Right lobe of liver (tissue), 6 donors: Measurements from ENCODE around the gene CSF1. TPM values are rescaled to one million over a fixed set of nuclear protein-coding genes. Genes with fewer than 3 reads are reported as not detected.

Experiments
- ATAC-seq, 4 donors: fragments of 200-7000 bp; cut with Tn5 transposase; one replicate each; pipeline ENCODE4 v1.9.1; 2020; ENCODE audit warnings: mild to moderate bottlenecking in 4 of 4, moderate library complexity in 4 of 4
- DNase-seq, 3 donors: peaks; one replicate each; pipeline ENCODE4 v3.0.0-alpha.2; 2020
- H3K27ac ChIP-seq, 3 donors: fragments of 200-600 bp; one replicate each; pipeline ENCODE4 v1.8.0; 2022
- H3K27me3 ChIP-seq, 2 donors: fragments of 200-600 bp; one replicate each; pipeline ENCODE4 v1.8.0; 2022
- H3K36me3 ChIP-seq, 4 donors: fragments of 200-600 bp; sonication (generic) in 1 of 4; one replicate each; pipeline versions ENCODE4 v1.5.1 to v1.8.0; 2017 to 2022; ENCODE audit warnings: control low read depth in 1 of 4
- H3K4me1 ChIP-seq, 4 donors: fragments of 200-600 bp; sonication (generic) in 1 of 4; one replicate each; pipeline versions ENCODE4 v1.5.1 to v1.8.0; 2017 to 2022; ENCODE audit warnings: control low read depth in 1 of 4
- H3K4me3 ChIP-seq, 3 donors: fragments of 200-600 bp; one replicate each; pipeline ENCODE4 v1.8.0; 2022
- H3K9me3 ChIP-seq, 4 donors: fragments of 200-600 bp; sonication (generic) in 1 of 4; one replicate each; pipeline versions ENCODE4 v1.5.1 to v1.8.0; 2017 to 2022; ENCODE audit warnings: control low read depth in 1 of 4
- POLR2A ChIP-seq: fragments of 450-650 bp; IDR thresholded peaks from one replicate; pipeline ENCODE4 v1.6.1; 2017; ENCODE audit warnings: antibody characterized with exemption, mild to moderate bottlenecking
- WGBS: methylation state at CpG from one replicate; pipeline ENCODE4 v1.1.6; 2018; ENCODE audit warnings: low coverage, low lambda C conversion rate; ENCODE audit not compliant: insufficient coverage; ENCODE audit errors: missing lambda C conversion rate; 5-methylcytosine and 5-hydroxymethylcytosine counted together
- intact Hi-C, 2 donors: fragments of 100-400 bp; cut with DNase I; formaldehyde crosslinking; loops; one replicate each; pipeline versions ENCODE4 v1.11.2 to v1.14.1; 2022
- total RNA-seq, 6 experiments: library from RNA; depleted of rRNA in 2 of 6; stranded (reverse); fragments of >200 nt in 2 of 6; fragmentation: NEBNext Ultra II Directional in 3 of 6; extraction: Animal tissue kit (Norgen Biotek cat#: 25700) in 3 of 6; gene quantifications; one replicate each; pipeline versions ENCODE4 v1.1.0 to v1.2.4, GENCODE V29; 2016 to 2023
- TF ChIP-seq, protein P1 (sequence below), 4 donors: fragments of 200-600 bp in 3 of 4; fragments of 450-650 bp in 1 of 4; IDR thresholded peaks; one replicate each; pipeline versions ENCODE4 v1.5.1 to v1.8.0; 2016 to 2022; ENCODE audit warnings: antibody characterized with exemption in 4 of 4, mild to moderate bottlenecking in 2 of 4
- donor health status: DM: no; HTN: yes; CAD: no.
- donor health status: DM: no; HTN: no; CAD: no.
- donor health status: DM: no; HTN: no; CAD: no.
- donor health status: DM: no; HTN: yes; CAD: no.
- donor health status: DM: no; HTN: yes; CAD: no.

The CSF1 gene
- total RNA-seq, 6 experiments from 2014 or later: 4.8 to 44.1 (median 22.0) TPM

GRCh38 chr1:109897259-109897955 is 13.2 kb upstream of the CSF1 start:
- intact Hi-C loops: no loop called here
- Histone ChIP-seq H3K27ac (no peak overlapping the region), H3K4me1 (peaks cover 0 to 19% (median 3%) of the 10 kb centered on the region in 4 donors), H3K4me3 (no peak overlapping the region), H3K9me3 (no peaks in the 10 kb centered on the region), H3K27me3 (no peaks in the 10 kb centered on the region), H3K36me3 (no peaks in the 10 kb centered on the region)
- ATAC-seq (no peak), DNase-seq (no peak)
- WGBS: 64% methylated on average over 7 of the region's 7 CpGs
- TF ChIP-seq, protein P1, sequence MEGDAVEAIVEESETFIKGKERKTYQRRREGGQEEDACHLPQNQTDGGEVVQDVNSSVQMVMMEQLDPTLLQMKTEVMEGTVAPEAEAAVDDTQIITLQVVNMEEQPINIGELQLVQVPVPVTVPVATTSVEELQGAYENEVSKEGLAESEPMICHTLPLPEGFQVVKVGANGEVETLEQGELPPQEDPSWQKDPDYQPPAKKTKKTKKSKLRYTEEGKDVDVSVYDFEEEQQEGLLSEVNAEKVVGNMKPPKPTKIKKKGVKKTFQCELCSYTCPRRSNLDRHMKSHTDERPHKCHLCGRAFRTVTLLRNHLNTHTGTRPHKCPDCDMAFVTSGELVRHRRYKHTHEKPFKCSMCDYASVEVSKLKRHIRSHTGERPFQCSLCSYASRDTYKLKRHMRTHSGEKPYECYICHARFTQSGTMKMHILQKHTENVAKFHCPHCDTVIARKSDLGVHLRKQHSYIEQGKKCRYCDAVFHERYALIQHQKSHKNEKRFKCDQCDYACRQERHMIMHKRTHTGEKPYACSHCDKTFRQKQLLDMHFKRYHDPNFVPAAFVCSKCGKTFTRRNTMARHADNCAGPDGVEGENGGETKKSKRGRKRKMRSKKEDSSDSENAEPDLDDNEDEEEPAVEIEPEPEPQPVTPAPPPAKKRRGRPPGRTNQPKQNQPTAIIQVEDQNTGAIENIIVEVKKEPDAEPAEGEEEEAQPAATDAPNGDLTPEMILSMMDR (IDR thresholded peaks at IDR 0.05): no peak
- no peak for TF ChIP-seq POLR2A

GRCh38 chr1:109898842-109899241 is 11.8 kb upstream of the CSF1 start:
- 89% methylated on average over 1 of the region's 2 CpGs for WGBS
- no peak for DNase-seq
- no peak overlapping the region for H3K27ac ChIP-seq
- H3K9me3 ChIP-seq: no peaks in the 10 kb centered on the region
- H3K27me3 ChIP-seq: no peaks in the 10 kb centered on the region
- H3K4me3 ChIP-seq: no peak overlapping the region
- TF ChIP-seq, protein P1 (IDR thresholded peaks at IDR 0.05): no peak
- no peak for TF ChIP-seq POLR2A
- no peaks in the 10 kb centered on the region for H3K36me3 ChIP-seq
- ATAC-seq: no peak
- intact Hi-C loops: no loop called here
- peaks cover 0 to 33% (median 9%) of the 10 kb centered on the region in 4 donors for H3K4me1 ChIP-seq

- WGBS: 91% methylated on average over 2 of the region's 2 CpGs
- Histone ChIP-seq H3K27ac (peak overlapping the region in 2 of 3 donors; percentile 30 to 43), H3K4me1 (peaks cover 0 to 42% (median 15%) of the 10 kb centered on the region in 4 donors), H3K9me3 (no peaks in the 10 kb centered on the region), H3K27me3 (no peaks in the 10 kb centered on the region), H3K36me3 (no peaks in the 10 kb centered on the region), H3K4me3 (no peak overlapping the region)
- intact Hi-C loops: no loop called here
- TF ChIP-seq, protein P1 (IDR thresholded peaks at IDR 0.05): no peak
- TF ChIP-seq POLR2A: no peak
- ATAC-seq: peak in 1 of 4 donors; percentile 6
- no peak for DNase-seq
These were observed 9.5 kb upstream of the CSF1 start for GRCh38 chr1:109901141-109901523.

DNA sequence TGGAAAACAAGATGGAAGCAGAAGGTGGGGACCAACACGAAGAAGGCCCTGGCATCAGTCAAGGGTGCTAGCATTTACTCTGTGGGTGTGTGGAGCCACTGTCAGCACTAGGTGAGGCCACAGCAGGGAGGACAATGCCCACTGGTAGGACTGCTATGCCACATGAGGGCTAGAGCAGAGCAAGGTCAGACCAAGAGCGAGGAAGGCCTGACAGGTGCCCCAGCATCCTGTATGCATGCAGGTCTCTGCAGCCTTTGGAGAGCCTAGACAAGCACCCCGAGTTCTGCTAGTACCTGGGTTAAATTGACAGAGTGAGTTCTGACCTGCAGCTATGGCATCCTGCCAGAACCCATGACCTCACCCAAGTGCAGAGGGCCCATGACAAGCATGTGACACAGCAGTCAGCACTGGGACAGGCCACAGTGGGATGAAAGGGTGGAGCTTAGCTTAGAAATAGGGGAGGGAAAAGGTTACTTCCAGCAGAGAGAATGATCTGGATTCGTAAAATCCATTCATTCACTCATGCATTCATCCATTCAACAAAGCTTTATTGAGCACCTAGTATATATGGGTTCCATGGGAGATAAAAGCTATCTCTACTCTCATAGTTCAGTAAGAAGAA is 9.0 kb upstream of the CSF1 start:
- H3K9me3 ChIP-seq: no peaks in the 10 kb centered on the region
- ATAC-seq: peak; percentile 64 to 74 (median 70)
- TF ChIP-seq, protein P1 (IDR thresholded peaks at IDR 0.05): no peak
- TF ChIP-seq POLR2A: no peak
- no peaks in the 10 kb centered on the region for H3K36me3 ChIP-seq
- H3K4me3 ChIP-seq: no peak overlapping the region
- peak overlapping the region; percentile 39 to 52 (median 43) for H3K27ac ChIP-seq
- WGBS: 44% methylated on average over 3 of the region's 4 CpGs
- intact Hi-C loops: no loop called here
- no peaks in the 10 kb centered on the region for H3K27me3 ChIP-seq
- H3K4me1 ChIP-seq: peaks cover 0 to 42% (median 15%) of the 10 kb centered on the region in 4 donors
- peak; percentile 79 to 92 (median 90) for DNase-seq
